ENCODE measurements around the gene JAKMIP1. TPM values are rescaled to one million over a fixed set of nuclear protein-coding genes. Genes with fewer than 3 reads are reported as not detected.

The JAKMIP1 gene
- total RNA-seq, 6 donors from 2014 or later = 0.40 to 6.8 (median 1.0) TPM

- H3K36me3 ChIP-seq = no peaks in the 10 kb centered on the region
- H3K27me3 ChIP-seq = no peaks in the 10 kb centered on the region
- H3K9me3 ChIP-seq = no peaks in the 10 kb centered on the region
- no peak overlapping the region for H3K4me3 ChIP-seq
- ATAC-seq (ENCODE audit: low FRiP score in 2 of 2) (no peak), DNase-seq (no peak)
- TF ChIP-seq POLR2AphosphoS5 (IDR thresholded peaks at IDR 0.05) (no peak), EP300 (IDR thresholded peaks at IDR 0.05) (no peak), POLR2A (IDR thresholded peaks at IDR 0.05) (no peak), CTCF (IDR thresholded peaks at IDR 0.05) (no peak)
- no peak overlapping the region for H3K27ac ChIP-seq
- 52 to 61% methylated on average over 5 to 9 of the region's 9 CpGs for WGBS, 2 donors
- H3K4me1 ChIP-seq = no peaks in the 10 kb centered on the region
These were observed 28.0 kb downstream of the JAKMIP1 start for GRCh38 chr4:6172093-6172926.

- no peak for ATAC-seq (ENCODE audit: low FRiP score in 2 of 2)
These were observed 31.1 kb downstream of the JAKMIP1 start for GRCh38 chr4:6169239-6169638.

GRCh38 chr4:6165766-6166165 lies 34.6 kb downstream of the JAKMIP1 start:
- no peak for ATAC-seq (ENCODE audit: low FRiP score in 2 of 2)
- Histone ChIP-seq H3K4me1 (no peaks in the 10 kb centered on the region), H3K36me3 (no peaks in the 10 kb centered on the region), H3K4me3 (no peak overlapping the region), H3K27me3 (no peaks in the 10 kb centered on the region), H3K27ac (no peak overlapping the region), H3K9me3 (peaks cover 0 to 5% (median 0%) of the 10 kb centered on the region in 4 donors)
- WGBS, 2 donors = 79 to 83% methylated on average over 6 of the region's 6 CpGs
- TF ChIP-seq EP300 (IDR thresholded peaks at IDR 0.05) (no peak), POLR2AphosphoS5 (IDR thresholded peaks at IDR 0.05) (no peak), POLR2A (IDR thresholded peaks at IDR 0.05) (no peak), CTCF (IDR thresholded peaks at IDR 0.05) (no peak)
- no peak for DNase-seq

More at GRCh38 chr4:6169239-6169638, 31.1 kb downstream of the JAKMIP1 start:
- WGBS, 2 donors = 80 to 89% methylated on average over 4 of the region's 4 CpGs
- DNase-seq = no peak
- Histone ChIP-seq H3K4me1 (no peaks in the 10 kb centered on the region), H3K36me3 (no peaks in the 10 kb centered on the region), H3K9me3 (no peaks in the 10 kb centered on the region), H3K27ac (no peak overlapping the region), H3K27me3 (no peaks in the 10 kb centered on the region), H3K4me3 (no peak overlapping the region)
- no peak for TF ChIP-seq POLR2A (IDR thresholded peaks at IDR 0.05)
- TF ChIP-seq CTCF (IDR thresholded peaks at IDR 0.05) = no peak
- no peak for TF ChIP-seq POLR2AphosphoS5 (IDR thresholded peaks at IDR 0.05)
- TF ChIP-seq EP300 (IDR thresholded peaks at IDR 0.05) = no peak

GRCh38 chr4:6162885-6163284 lies 37.5 kb downstream of the JAKMIP1 start:
- Histone ChIP-seq H3K36me3 (no peaks in the 10 kb centered on the region), H3K4me3 (no peak overlapping the region), H3K9me3 (peaks cover 0 to 5% (median 0%) of the 10 kb centered on the region in 4 donors), H3K27ac (no peak overlapping the region), H3K4me1 (no peaks in the 10 kb centered on the region), H3K27me3 (no peaks in the 10 kb centered on the region)
- ATAC-seq (ENCODE audit: low FRiP score in 2 of 2) (no peak), DNase-seq (no peak)
- WGBS, 2 donors = 92 to 95% methylated on average over 6 of the region's 6 CpGs
- TF ChIP-seq POLR2A (IDR thresholded peaks at IDR 0.05) (no peak), CTCF (IDR thresholded peaks at IDR 0.05) (no peak), EP300 (IDR thresholded peaks at IDR 0.05) (no peak), POLR2AphosphoS5 (IDR thresholded peaks at IDR 0.05) (no peak)

All from upper lobe of left lung (tissue), 6 donors.